ENCODE data around the gene DGKD.

Gene DGKD

GRCh38 chr2:233412405-233412804 is 58.1 kb downstream of the DGKD start:
- DNase-seq (ENCODE audit: low read depth) = no peak

DNA sequence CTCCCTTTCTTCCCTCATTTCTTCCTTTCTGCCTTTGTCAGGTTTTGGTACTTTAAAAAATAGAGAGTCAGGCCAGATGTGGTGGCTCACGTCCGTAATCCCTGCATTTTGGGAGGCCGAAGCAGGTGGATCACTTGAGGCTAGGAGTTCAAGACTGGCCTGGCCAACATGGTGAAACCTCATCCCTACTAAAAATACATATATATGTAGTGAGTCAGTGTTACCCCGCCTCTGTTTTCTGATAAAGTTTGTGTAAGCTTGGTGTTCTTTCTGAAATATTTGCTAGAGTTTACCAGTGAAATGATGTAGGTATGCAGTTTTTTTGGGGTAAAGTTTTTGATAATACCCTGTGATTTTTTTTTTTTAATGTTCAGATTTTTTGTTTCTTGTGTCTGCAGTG is 58.8 kb downstream of the DGKD start:
- DNase-seq (ENCODE audit: low read depth) = no peak

- no peak for DNase-seq (ENCODE audit: low read depth)
Observed at GRCh38 chr2:233413559-233414272, 59.4 kb downstream of the DGKD start.

DNA sequence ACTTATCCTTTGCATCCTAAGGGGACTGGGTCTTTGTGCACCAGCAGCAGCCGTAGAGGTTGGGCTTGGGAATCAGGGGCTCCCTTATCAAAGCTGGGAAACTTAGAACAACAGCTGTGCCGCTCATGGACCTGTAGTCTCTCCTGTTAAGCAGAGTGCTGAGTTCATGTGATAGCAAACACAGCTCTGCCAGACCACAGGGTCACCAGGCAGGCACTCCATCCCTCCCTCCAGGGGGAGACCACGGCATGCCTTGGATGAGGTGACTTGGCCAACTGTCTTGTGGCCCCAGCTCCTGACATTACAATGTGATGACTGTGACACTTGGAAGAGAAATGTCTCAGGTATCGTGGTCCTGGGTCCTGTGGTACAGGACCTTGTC is 60.0 kb downstream of the DGKD start:
- no peak for DNase-seq (ENCODE audit: low read depth)

GRCh38 chr2:233414777-233415570 is 60.7 kb downstream of the DGKD start:
- DNase-seq (ENCODE audit: low read depth) = no peak

GRCh38 chr2:233416199-233416598 is 61.9 kb downstream of the DGKD start:
- no peak for DNase-seq (ENCODE audit: low read depth)

DNA sequence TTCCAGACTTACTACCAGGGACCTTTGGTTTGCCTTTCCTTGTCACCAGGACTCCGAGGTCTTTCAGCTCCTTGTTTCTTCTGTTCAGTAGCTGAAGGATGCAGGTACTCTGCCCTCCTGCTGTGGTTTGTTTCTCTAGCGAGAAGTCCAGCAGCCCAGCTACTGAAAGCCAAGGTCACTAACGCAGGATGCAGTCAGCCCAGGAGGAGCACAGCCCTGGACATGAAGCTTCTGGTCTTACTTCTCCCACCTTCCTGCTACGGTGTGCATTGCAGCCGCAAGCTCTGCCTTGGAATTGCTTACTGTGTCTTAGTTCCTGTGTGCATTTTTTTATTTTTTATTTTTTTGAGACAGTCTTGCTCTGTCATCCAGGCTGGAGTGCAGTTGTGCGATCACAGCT is 62.4 kb downstream of the DGKD start:
- DNase-seq (ENCODE audit: low read depth) = no peak

GRCh38 chr2:233417282-233417681 is 63.0 kb downstream of the DGKD start:
- DNase-seq (ENCODE audit: low read depth) = no peak

DNA sequence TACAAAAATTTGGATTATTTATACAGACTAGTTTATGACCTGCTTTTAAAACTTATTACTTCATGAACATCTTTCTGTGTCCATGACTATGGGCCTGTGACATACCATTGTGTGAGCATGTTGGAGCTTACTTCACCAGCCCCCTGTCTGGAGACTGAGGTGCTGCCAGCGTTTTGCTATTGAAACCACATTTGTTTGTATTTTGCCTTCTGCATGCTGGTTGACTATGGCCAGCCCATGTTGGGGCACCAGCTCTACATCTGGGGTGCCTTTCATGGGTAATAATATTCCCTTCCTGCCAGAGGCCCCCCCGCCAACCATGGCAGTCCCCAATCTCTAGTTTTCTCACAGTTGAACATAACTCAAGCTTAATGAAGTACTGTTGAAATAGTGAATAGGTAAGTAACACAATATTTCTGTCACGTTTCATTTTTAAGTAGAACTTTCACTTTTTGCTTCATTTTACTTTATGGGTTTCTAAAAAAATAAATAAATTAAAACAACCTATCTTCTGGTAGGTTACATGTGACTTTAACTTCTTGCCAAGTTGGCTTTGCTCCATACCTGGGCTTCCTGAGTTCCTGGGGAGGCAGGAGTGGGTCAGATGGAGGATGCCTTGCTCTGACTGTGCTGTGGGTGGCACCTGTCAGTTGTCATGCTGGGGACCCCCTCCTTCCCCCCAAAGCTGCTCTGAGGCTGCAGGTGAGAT is 63.9 kb downstream of the DGKD start:
- no peak for DNase-seq (ENCODE audit: low read depth)

GRCh38 chr2:233418761-233419546 is 64.7 kb downstream of the DGKD start:
- DNase-seq (ENCODE audit: low read depth) = no peak

- no peak for DNase-seq (ENCODE audit: low read depth)
Observed at GRCh38 chr2:233419602-233420391, 65.5 kb downstream of the DGKD start.

- DNase-seq (ENCODE audit: low read depth) = no peak
Observed at GRCh38 chr2:233421091-233421816, 67.0 kb downstream of the DGKD start.

- no peak for DNase-seq (ENCODE audit: low read depth)
Observed at GRCh38 chr2:233422050-233422639, 67.9 kb downstream of the DGKD start.

DNA sequence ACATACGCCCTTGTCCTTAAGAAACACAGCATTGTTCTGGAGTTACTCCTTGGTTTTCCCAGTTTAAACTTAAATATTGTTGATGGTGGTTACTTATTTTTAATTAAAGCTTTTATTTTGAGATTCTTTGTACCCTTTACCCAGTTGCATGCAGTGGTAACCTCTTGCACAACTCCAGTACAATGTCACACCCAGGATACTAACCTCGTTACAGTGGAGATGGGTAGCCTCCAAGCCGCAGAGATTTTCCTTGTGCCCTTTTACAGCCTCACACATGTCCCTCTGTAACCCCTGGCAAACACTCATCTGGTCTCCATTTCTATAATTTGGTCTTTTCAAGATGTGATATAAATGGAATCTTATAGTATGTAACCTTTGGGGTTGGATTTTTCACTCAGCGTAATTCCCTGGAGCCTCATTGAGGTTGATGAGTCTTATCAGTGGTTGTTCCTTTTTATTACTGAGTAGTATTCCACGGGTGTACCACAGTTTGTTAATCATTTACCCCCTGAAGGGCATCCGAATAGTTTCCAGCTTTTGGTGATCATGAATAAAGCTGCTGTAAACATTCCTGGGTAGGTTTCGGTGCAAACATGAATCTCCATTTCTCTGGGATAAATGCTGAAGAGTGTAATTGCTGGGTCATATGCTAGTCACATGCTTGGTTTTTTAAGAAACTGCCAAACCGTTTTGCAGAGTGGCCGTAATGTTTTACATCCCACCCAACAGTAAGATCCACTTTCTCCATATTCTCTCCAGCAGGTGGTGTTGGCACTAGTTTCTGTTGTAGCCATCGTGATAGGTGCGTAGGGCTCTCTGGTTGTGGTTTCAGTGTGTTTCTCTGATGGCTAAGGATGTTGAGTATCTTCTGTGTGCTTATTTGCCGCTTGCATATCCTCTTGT is 68.6 kb downstream of the DGKD start:
- no peak for DNase-seq (ENCODE audit: low read depth)

DNA sequence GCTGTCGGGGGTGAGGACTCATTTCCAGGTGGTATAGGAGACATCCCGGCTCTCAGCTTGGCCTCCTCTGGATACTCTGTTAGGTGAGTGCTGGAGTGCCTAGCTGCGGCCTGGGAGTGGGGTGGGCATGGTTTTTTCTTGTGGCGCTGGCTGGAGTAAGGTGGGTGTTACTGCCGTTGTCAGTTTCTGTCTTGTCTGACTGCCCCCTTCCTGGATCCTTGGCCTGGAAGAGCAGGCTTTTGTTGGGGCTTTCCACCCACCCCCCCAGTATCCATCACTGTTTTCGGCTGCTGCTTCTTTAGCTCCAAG is 69.2 kb downstream of the DGKD start:
- no peak for DNase-seq (ENCODE audit: low read depth)

GRCh38 chr2:233424154-233424951 is 70.1 kb downstream of the DGKD start:
- DNase-seq (ENCODE audit: low read depth) = no peak

GRCh38 chr2:233426619-233427342 is 72.5 kb downstream of the DGKD start:
- DNase-seq (ENCODE audit: low read depth) = no peak

DNA sequence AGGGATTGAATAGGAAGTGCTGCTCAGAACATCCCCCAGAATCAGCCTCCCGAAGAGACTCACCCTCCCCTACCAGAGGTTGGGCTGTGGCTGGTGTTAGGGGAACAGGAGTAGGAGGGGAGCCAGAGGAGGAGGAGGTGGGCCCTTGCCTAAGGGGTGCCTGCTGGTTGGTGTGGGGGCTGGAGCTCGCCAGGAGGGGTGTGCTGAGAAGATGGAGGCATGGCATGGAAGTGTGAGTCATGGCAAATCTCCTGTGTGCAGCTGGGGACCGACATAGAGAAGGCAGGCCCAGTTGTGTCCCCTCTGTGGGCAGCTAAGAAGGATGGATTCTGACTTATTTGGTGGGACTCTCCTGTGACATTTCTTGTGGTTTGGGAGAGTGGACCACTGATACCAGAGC is 73.7 kb downstream of the DGKD start:
- no peak for DNase-seq (ENCODE audit: low read depth)
